ENCODE data around the gene INPP5A.

The INPP5A gene

DNA sequence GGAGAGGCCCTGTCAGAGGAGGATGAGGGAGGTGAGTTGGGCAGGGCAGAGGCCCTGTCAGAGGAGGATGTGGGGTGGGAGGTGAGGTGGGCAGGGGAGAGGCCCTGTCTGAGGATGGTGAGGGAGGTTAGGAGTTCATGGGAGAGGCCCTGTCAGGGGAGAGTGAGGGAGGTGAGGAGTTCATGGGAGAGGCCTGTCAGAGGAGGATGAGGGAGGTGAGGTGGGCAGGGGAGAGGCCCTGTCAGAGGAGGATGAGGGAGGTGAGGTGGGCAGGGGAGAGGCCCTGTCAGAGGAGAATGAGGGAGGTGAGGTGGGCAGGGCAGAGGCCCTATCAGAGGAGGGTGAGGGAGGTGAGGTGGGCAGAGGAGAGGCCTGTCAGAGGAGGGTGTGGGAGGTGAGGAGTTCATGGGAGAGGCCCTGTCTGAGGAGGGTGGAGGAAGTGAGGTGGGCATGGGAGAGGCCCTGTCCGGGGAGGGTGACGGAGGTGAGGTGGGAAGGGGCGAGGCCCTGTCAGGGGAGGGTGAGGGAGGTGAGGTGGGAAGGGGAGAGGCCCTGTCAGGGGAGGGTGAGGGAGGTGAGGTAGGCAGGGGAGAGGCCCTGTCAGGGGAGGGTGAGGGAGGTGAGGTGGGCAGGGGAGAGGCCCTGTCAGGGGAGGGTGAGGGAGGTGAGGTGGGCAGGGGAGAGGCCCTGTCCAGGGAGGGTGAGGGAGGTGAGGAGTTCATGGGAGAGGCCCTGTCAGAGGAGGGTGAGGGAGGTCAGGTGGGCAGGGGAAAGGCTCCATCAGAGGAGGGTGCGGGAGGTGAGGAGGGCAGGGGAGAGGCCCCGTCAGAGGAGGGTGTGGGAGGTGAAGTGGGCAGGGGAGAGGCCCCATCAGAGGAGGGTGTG, 73.7 kb downstream of the INPP5A start:
- no peak overlapping the region for H3K14ac ChIP-seq (ENCODE audit: low read length)
- no peak overlapping the region for H3K4me2 ChIP-seq (ENCODE audit: insufficient read depth, low read length, poor library complexity, severe bottlenecking)
- H2BK12ac ChIP-seq (ENCODE audit: low read length), result no peak overlapping the region
- H3K79me1 ChIP-seq (ENCODE audit: low read depth, low read length), result peaks cover 3% of the 10 kb centered on the region
- H2BK5ac ChIP-seq (ENCODE audit: low read length), result no peak overlapping the region
- no CpG with 5 or more reads among the region's 5 CpGs for WGBS, 2 donors (ENCODE audit: extremely low coverage in 2 of 2, insufficient read length in 2 of 2, insufficient replicate concordance in 1 of 2)
- H2BK15ac ChIP-seq (ENCODE audit: low read length), result no peak overlapping the region
- H4K91ac ChIP-seq (ENCODE audit: low read depth, low read length, poor library complexity), result no peak overlapping the region
- DNase-seq (ENCODE audit: low spot score), result no peak
- no peak overlapping the region for H3K27ac ChIP-seq (replicated peaks; ENCODE audit: low read length)
- no peak overlapping the region for H2BK120ac ChIP-seq (ENCODE audit: low read depth, low read length)
- H3K9ac ChIP-seq (ENCODE audit: low read depth, low read length, poor library complexity), result no peak overlapping the region
- no peaks in the 10 kb centered on the region for H3K27me3 ChIP-seq (ENCODE audit: control insufficient read depth in 3 of 3, insufficient read depth in 3 of 3, low read depth in 1 of 3, low read length in 3 of 3)
- H2AFZ ChIP-seq (ENCODE audit: low read length), result no peak overlapping the region
- peaks cover 0 to 7% of the 10 kb centered on the region in 2 donors for H3K4me1 ChIP-seq (ENCODE audit: control insufficient read depth in 2 of 2, insufficient read depth in 1 of 2, low read depth in 1 of 2, low read length in 2 of 2)
- H2AK5ac ChIP-seq (ENCODE audit: low read depth, low read length), result peak overlapping the region; percentile 78
- no peak overlapping the region for H3K23ac ChIP-seq (ENCODE audit: low read depth, low read length, poor library complexity)
- H3K4me3 ChIP-seq (ENCODE audit: low read length in 2 of 2), result no peak overlapping the region
- peaks cover 0 to 4% of the 10 kb centered on the region in 2 donors for H3K36me3 ChIP-seq (replicated peaks in 1 of 2; ENCODE audit: control insufficient read depth in 2 of 2, insufficient read depth in 2 of 2, low read length in 2 of 2)
- H3K4ac ChIP-seq (ENCODE audit: low read length), result no peak overlapping the region
- H3K9me3 ChIP-seq (replicated peaks in 1 of 2; ENCODE audit: control insufficient read depth in 2 of 2, insufficient read depth in 1 of 2, low read depth in 1 of 2, low read length in 2 of 2), result peaks cover 0 to 2% of the 10 kb centered on the region in 2 donors
- no peak overlapping the region for H4K8ac ChIP-seq (ENCODE audit: low read depth, low read length)
- H3K18ac ChIP-seq (ENCODE audit: low read length), result peak overlapping the region; percentile 48

DNA sequence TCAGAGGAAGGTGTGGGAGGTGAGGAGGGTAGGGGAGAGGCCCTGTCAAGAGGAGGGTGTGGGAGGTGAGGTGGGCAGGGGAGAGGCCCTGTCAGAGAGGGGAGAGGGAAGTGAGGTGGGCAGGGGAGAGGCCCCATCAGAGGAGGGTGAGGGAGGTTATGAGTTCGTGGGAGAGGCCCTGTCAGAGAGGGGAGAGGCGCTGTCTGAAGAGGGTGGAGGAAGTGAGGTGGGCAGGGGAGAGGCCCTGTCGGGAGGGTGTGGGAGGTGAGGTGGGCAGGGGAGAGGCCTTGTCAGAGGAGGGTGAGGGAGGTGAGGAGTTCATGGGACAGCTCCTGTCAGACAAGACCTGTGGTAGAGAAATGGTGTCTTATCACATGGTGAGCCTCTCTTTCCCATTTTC, 74.4 kb downstream of the INPP5A start:
- H2BK12ac ChIP-seq (ENCODE audit: low read length), result no peak overlapping the region
- no peak overlapping the region for H2AFZ ChIP-seq (ENCODE audit: low read length)
- no peak overlapping the region for H4K91ac ChIP-seq (ENCODE audit: low read depth, low read length, poor library complexity)
- no peak overlapping the region for H3K4ac ChIP-seq (ENCODE audit: low read length)
- H3K27me3 ChIP-seq (ENCODE audit: control insufficient read depth in 3 of 3, insufficient read depth in 3 of 3, low read depth in 1 of 3, low read length in 3 of 3), result no peaks in the 10 kb centered on the region
- peaks cover 0 to 4% of the 10 kb centered on the region in 2 donors for H3K36me3 ChIP-seq (replicated peaks in 1 of 2; ENCODE audit: control insufficient read depth in 2 of 2, insufficient read depth in 2 of 2, low read length in 2 of 2)
- no peak overlapping the region for H3K4me2 ChIP-seq (ENCODE audit: insufficient read depth, low read length, poor library complexity, severe bottlenecking)
- H3K4me3 ChIP-seq (ENCODE audit: low read length in 2 of 2), result no peak overlapping the region
- H3K23ac ChIP-seq (ENCODE audit: low read depth, low read length, poor library complexity), result no peak overlapping the region
- H2BK120ac ChIP-seq (ENCODE audit: low read depth, low read length), result peak overlapping the region; percentile 72
- H3K79me1 ChIP-seq (ENCODE audit: low read depth, low read length), result peaks cover 4% of the 10 kb centered on the region
- H3K27ac ChIP-seq (replicated peaks; ENCODE audit: low read length), result no peak overlapping the region
- H3K9ac ChIP-seq (ENCODE audit: low read depth, low read length, poor library complexity), result no peak overlapping the region
- WGBS, 2 donors (ENCODE audit: extremely low coverage in 2 of 2, insufficient read length in 2 of 2, insufficient replicate concordance in 1 of 2), result no CpG with 5 or more reads among the region's 3 CpGs
- H2BK15ac ChIP-seq (ENCODE audit: low read length), result no peak overlapping the region
- H4K8ac ChIP-seq (ENCODE audit: low read depth, low read length), result no peak overlapping the region
- H2AK5ac ChIP-seq (ENCODE audit: low read depth, low read length), result peak overlapping the region; percentile 78
- peaks cover 0 to 9% of the 10 kb centered on the region in 2 donors for H3K4me1 ChIP-seq (ENCODE audit: control insufficient read depth in 2 of 2, insufficient read depth in 1 of 2, low read depth in 1 of 2, low read length in 2 of 2)
- peak overlapping the region; percentile 91 for H3K14ac ChIP-seq (ENCODE audit: low read length)
- peaks cover 0 to 6% of the 10 kb centered on the region in 2 donors for H3K9me3 ChIP-seq (replicated peaks in 1 of 2; ENCODE audit: control insufficient read depth in 2 of 2, insufficient read depth in 1 of 2, low read depth in 1 of 2, low read length in 2 of 2)
- peak overlapping the region; percentile 71 for H3K18ac ChIP-seq (ENCODE audit: low read length)
- DNase-seq (ENCODE audit: low spot score), result no peak
- no peak overlapping the region for H2BK5ac ChIP-seq (ENCODE audit: low read length)

DNA sequence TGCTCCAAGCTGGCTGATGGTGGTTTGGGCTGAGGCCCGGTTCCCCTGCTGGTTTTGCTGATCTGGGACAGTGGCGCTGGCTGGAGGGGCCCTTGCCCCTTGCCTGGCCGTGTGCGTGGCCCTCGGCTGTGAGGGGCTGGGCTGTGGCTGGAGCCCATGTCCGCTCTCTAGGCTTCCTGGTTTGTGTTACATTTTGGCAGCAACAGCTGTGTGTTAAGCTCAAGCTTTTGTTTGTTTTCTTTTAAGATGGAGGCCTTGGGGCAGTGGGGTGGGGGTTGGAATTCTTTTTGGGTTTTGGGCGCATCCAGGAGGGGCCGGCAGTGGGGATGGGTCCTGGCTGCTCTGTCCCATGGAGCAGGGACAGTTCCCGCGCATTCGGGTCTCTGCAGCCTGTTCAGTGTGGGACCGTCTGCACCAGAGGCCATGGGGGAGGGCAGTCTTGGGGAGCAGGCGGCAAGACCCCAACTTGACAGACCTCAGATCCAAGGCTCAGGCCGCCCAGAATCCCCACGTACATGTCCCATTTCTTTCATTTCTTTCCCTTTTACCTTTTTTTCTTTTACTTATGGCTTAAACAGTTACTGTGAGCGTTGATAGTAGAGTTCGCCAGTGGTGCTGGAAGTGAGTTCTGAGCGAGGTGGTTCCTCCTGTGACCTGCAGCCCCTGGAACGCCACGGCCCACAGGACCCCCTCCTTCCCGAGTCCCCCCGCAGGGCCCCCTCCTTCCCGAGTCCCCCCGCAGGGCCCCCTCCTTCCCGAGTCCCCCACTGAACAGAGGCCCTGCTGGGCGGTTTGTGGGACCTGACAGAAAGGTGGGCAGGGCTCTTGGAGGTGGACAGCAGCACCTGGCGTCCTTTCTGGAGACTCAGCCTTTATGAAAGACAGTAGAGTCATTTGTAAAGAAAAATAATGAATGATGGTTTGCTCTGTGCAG, 75.3 kb downstream of the INPP5A start:
- no peak overlapping the region for H3K4me2 ChIP-seq (ENCODE audit: insufficient read depth, low read length, poor library complexity, severe bottlenecking)
- H3K18ac ChIP-seq (ENCODE audit: low read length), result peak overlapping the region; percentile 74
- peak overlapping the region; percentile 63 for H3K9ac ChIP-seq (ENCODE audit: low read depth, low read length, poor library complexity)
- peak overlapping the region; percentile 64 for H2AK5ac ChIP-seq (ENCODE audit: low read depth, low read length)
- no peak overlapping the region for H3K14ac ChIP-seq (ENCODE audit: low read length)
- H3K4ac ChIP-seq (ENCODE audit: low read length), result no peak overlapping the region
- no peak for DNase-seq (ENCODE audit: low spot score)
- no peak overlapping the region for H3K27ac ChIP-seq (replicated peaks; ENCODE audit: low read length)
- H4K91ac ChIP-seq (ENCODE audit: low read depth, low read length, poor library complexity), result no peak overlapping the region
- H2BK12ac ChIP-seq (ENCODE audit: low read length), result no peak overlapping the region
- no peak overlapping the region for H2BK15ac ChIP-seq (ENCODE audit: low read length)
- WGBS, 2 donors (ENCODE audit: extremely low coverage in 2 of 2, insufficient read length in 2 of 2, insufficient replicate concordance in 1 of 2), result no CpG with 5 or more reads among the region's 27 CpGs
- no peak overlapping the region for H2AFZ ChIP-seq (ENCODE audit: low read length)
- no peak overlapping the region for H2BK120ac ChIP-seq (ENCODE audit: low read depth, low read length)
- peaks cover 0 to 4% of the 10 kb centered on the region in 2 donors for H3K36me3 ChIP-seq (replicated peaks in 1 of 2; ENCODE audit: control insufficient read depth in 2 of 2, insufficient read depth in 2 of 2, low read length in 2 of 2)
- no peak overlapping the region for H3K4me3 ChIP-seq (ENCODE audit: low read length in 2 of 2)
- H3K9me3 ChIP-seq (replicated peaks in 1 of 2; ENCODE audit: control insufficient read depth in 2 of 2, insufficient read depth in 1 of 2, low read depth in 1 of 2, low read length in 2 of 2), result peaks cover 0 to 6% of the 10 kb centered on the region in 2 donors
- H3K23ac ChIP-seq (ENCODE audit: low read depth, low read length, poor library complexity), result no peak overlapping the region
- H3K79me1 ChIP-seq (ENCODE audit: low read depth, low read length), result peaks cover 4% of the 10 kb centered on the region
- no peak overlapping the region for H4K8ac ChIP-seq (ENCODE audit: low read depth, low read length)
- no peaks in the 10 kb centered on the region for H3K27me3 ChIP-seq (ENCODE audit: control insufficient read depth in 3 of 3, insufficient read depth in 3 of 3, low read depth in 1 of 3, low read length in 3 of 3)
- peaks cover 0 to 9% of the 10 kb centered on the region in 2 donors for H3K4me1 ChIP-seq (ENCODE audit: control insufficient read depth in 2 of 2, insufficient read depth in 1 of 2, low read depth in 1 of 2, low read length in 2 of 2)
- no peak overlapping the region for H2BK5ac ChIP-seq (ENCODE audit: low read length)

Measured in neuronal stem cell (in vitro differentiated cells).